Measurements from ENCODE around the gene GNAQ. TPM values are rescaled to one million over a fixed set of nuclear protein-coding genes. Genes with fewer than 3 reads are reported as not detected.

The GNAQ gene
- total and polyA plus RNA-seq, 10 donors = 4.4 to 52.3 (median 31.2) TPM

DNA sequence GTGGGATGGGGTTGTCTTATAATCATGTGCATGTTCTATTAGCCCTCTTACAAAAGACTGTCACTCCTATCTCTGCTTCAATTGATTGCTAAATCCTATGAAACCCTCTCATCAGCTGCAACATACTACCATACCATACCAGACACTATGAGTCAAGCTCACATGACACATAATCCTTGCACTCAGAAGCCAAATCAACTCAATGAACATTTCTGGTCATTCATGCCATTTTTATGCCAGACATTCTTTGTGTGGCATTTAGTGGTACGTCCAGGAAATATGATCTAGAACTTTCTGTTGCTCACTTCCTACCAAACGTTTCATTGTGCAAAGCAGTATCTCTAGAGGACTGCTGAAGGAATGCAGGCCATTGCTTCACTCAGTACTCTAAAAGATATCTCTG lies 224.3 kb downstream of the GNAQ start:
- intact Hi-C loops (cut with DNase I; ENCODE audit: low total_unique reads) = no loop called here
- TF ChIP-seq POLR2AphosphoS5 (IDR thresholded peaks at IDR 0.05) (no peak), CTCF (IDR thresholded peaks at IDR 0.05 in 8 of 11, conservative IDR thresholded peaks at IDR 0.05 in 3 of 11) (no peak), POLR2A (IDR thresholded peaks at IDR 0.05) (no peak)
- WGBS, 5 donors = 27 to 42% (median 37%) methylated on average over 2 of the region's 2 CpGs
- no peaks in the 10 kb centered on the region for H3K27me3 ChIP-seq (replicated peaks in 1 of 7)
- H3K36me3 ChIP-seq = peaks cover 0 to 9% (median 0%) of the 10 kb centered on the region in 6 donors
- no peaks in the 10 kb centered on the region for H3K9me3 ChIP-seq
- H3K4me1 ChIP-seq = peaks cover 0 to 29% (median 0%) of the 10 kb centered on the region in 6 donors
- peak overlapping the region in 3 of 8 donors; percentile 30 to 54 (median 37) for H3K27ac ChIP-seq
- DNase-seq = no peak
- H3K4me3 ChIP-seq = no peak overlapping the region

DNA sequence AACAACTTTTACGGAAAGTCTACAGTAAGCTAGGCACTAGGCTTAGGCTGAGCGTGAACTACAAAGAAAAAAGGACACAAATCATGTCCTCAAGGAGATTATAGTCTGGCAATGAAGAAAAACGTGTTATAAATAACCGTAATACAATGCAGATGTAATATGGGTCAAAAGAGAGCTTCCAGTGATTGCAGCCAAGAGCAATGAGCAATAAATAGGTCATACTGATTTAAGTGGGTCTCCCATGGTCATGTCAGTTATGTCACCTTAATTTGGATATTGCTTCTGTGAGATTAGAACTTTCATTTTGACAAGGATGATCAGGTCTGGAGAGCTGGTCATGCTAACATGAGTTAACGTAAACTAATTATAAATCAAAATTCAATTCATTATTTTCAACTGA lies 224.9 kb downstream of the GNAQ start:
- Histone ChIP-seq H3K4me1 (peaks cover 0 to 29% (median 0%) of the 10 kb centered on the region in 6 donors), H3K27ac (peak overlapping the region in 3 of 8 donors; percentile 30 to 54 (median 37)), H3K9me3 (no peaks in the 10 kb centered on the region), H3K36me3 (peaks cover 0 to 7% (median 0%) of the 10 kb centered on the region in 6 donors), H3K4me3 (no peak overlapping the region), H3K27me3 (replicated peaks in 1 of 7) (no peaks in the 10 kb centered on the region)
- no peak for DNase-seq
- intact Hi-C loops (cut with DNase I; ENCODE audit: low total_unique reads) = no loop called here
- no peak for TF ChIP-seq POLR2AphosphoS5 (IDR thresholded peaks at IDR 0.05)
- TF ChIP-seq CTCF (IDR thresholded peaks at IDR 0.05 in 8 of 11, conservative IDR thresholded peaks at IDR 0.05 in 3 of 11) = no peak
- no peak for TF ChIP-seq POLR2A (IDR thresholded peaks at IDR 0.05)
- 86 to 92% (median 91%) methylated on average over 5 of the region's 5 CpGs for WGBS, 5 donors

GRCh38 chr9:77805810-77806209 lies 225.8 kb downstream of the GNAQ start:
- no peak for DNase-seq
- H3K9me3 ChIP-seq = no peaks in the 10 kb centered on the region
- 80 to 91% (median 84%) methylated on average over 2 of the region's 2 CpGs for WGBS, 5 donors
- intact Hi-C loops (cut with DNase I; ENCODE audit: low total_unique reads) = no loop called here
- H3K27me3 ChIP-seq (replicated peaks in 1 of 7) = no peaks in the 10 kb centered on the region
- no peak overlapping the region for H3K27ac ChIP-seq
- no peak for TF ChIP-seq CTCF (IDR thresholded peaks at IDR 0.05 in 8 of 11, conservative IDR thresholded peaks at IDR 0.05 in 3 of 11)
- no peak for TF ChIP-seq POLR2AphosphoS5 (IDR thresholded peaks at IDR 0.05)
- no peak for TF ChIP-seq POLR2A (IDR thresholded peaks at IDR 0.05)
- H3K36me3 ChIP-seq = peaks cover 0 to 2% (median 0%) of the 10 kb centered on the region in 6 donors
- H3K4me1 ChIP-seq = peaks cover 0 to 29% (median 0%) of the 10 kb centered on the region in 6 donors
- no peak overlapping the region for H3K4me3 ChIP-seq

- intact Hi-C loops (cut with DNase I; ENCODE audit: low total_unique reads) = no loop called here
- H3K27ac ChIP-seq = no peak overlapping the region
- TF ChIP-seq POLR2AphosphoS5 (IDR thresholded peaks at IDR 0.05) = no peak
- no peak for TF ChIP-seq CTCF (IDR thresholded peaks at IDR 0.05 in 8 of 11, conservative IDR thresholded peaks at IDR 0.05 in 3 of 11)
- no peak for TF ChIP-seq POLR2A (IDR thresholded peaks at IDR 0.05)
- H3K4me3 ChIP-seq = no peak overlapping the region
- DNase-seq = no peak
- WGBS, 5 donors = 91 to 100% (median 94%) methylated on average over 1 of the region's 1 CpG
- peaks cover 0 to 33% (median 0%) of the 10 kb centered on the region in 6 donors for H3K4me1 ChIP-seq
- no peaks in the 10 kb centered on the region for H3K9me3 ChIP-seq
- H3K36me3 ChIP-seq = no peaks in the 10 kb centered on the region
- H3K27me3 ChIP-seq (replicated peaks in 1 of 7) = no peaks in the 10 kb centered on the region
These were observed 228.2 kb downstream of the GNAQ start for GRCh38 chr9:77803423-77803822.
